Transverse colon (tissue), 4 donors: Measurements from ENCODE around the gene NDUFS7. TPM values are rescaled to one million over a fixed set of nuclear protein-coding genes. Genes with fewer than 3 reads are reported as not detected.

Experiments
- DNase-seq: peaks from one replicate; pipeline ENCODE4 v3.0.0-alpha.2; 2019
- H3K27ac ChIP-seq, 4 donors: fragments of 200-600 bp; sonication (generic); 2 replicates each; pipeline ENCODE4 v1.5.1; 2016 to 2018; ENCODE audit warnings: inconsistent platforms in 4 of 4
- H3K27me3 ChIP-seq: fragments of 200-600 bp; sonication (generic); 2 replicates; pipeline ENCODE4 v1.5.1; 2017; ENCODE audit warnings: inconsistent platforms
- H3K36me3 ChIP-seq, 4 donors: fragments of 200-600 bp; sonication (generic); 2 replicates each; pipeline ENCODE4 v1.5.1; 2017 to 2019; ENCODE audit warnings: inconsistent platforms in 4 of 4
- H3K4me1 ChIP-seq, 4 donors: fragments of 200-600 bp; sonication (generic); 2 replicates each; pipeline ENCODE4 v1.5.1; 2017 to 2020; ENCODE audit warnings: inconsistent platforms in 4 of 4
- H3K4me3 ChIP-seq, 4 donors: fragments of 200-600 bp; sonication (generic); 1 replicate in 1 of 4; 2 replicates in 3 of 4; pipeline versions ENCODE4 v1.5.1 to v1.6.1; 2017 to 2019; ENCODE audit warnings: inconsistent platforms in 4 of 4
- H3K9me3 ChIP-seq, 2 donors: fragments of 200-600 bp; sonication (generic); 2 replicates each; pipeline ENCODE4 v1.5.1; 2017 to 2019; ENCODE audit warnings: inconsistent platforms in 2 of 2
- EP300 ChIP-seq: sonication (generic); formaldehyde crosslinking; IDR thresholded peaks from one replicate; pipeline ENCODE4 v1.6.1; 2017; ENCODE audit warnings: antibody characterized with exemption, low read depth
- POLR2A ChIP-seq: fragments of 450-650 bp; IDR thresholded peaks from one replicate; pipeline ENCODE4 v1.6.1; 2016; ENCODE audit warnings: antibody characterized with exemption, mild to moderate bottlenecking, moderate library complexity
- POLR2AphosphoS5 ChIP-seq, 3 donors: sonication (generic); formaldehyde crosslinking; IDR thresholded peaks; one replicate each; pipeline ENCODE4 v1.6.1; 2016; ENCODE audit warnings: antibody characterized with exemption in 3 of 3
- WGBS, 2 donors: methylation state at CpG; one replicate each; pipeline ENCODE4 v1.1.5; 2018; ENCODE audit warnings: low coverage in 1 of 2; 5-methylcytosine and 5-hydroxymethylcytosine counted together
- in situ Hi-C, 4 donors: fragments of 200-750 bp; cut with MboI; loops; one replicate each; pipeline versions ENCODE4 v1.15.0 to v1.15.1; 2017; ENCODE audit warnings: low sequenced_read_pairs in 3 of 4, low pct_ligation_motif_present in 1 of 4, low pct_unique_long_range_greater_than_20kb in 1 of 4
- intact Hi-C: fragments of 100-400 bp; cut with DNase I; formaldehyde crosslinking; loops from one replicate; pipeline ENCODE4 v1.15.1; 2023; ENCODE audit warnings: low total_unique reads
- total RNA-seq, 4 donors: library from RNA; depleted of rRNA; stranded (reverse); fragments of >200 nt; gene quantifications; one replicate each; pipeline ENCODE4 v1.1.0, GENCODE V29; 2016
- TF ChIP-seq, protein P1 (sequence below), 5 experiments: fragments of 200-600 bp in 3 of 5; fragments of 450-650 bp in 2 of 5; sonication (generic) in 3 of 5; IDR thresholded peaks; 1 replicate in 2 of 5; 2 replicates in 3 of 5; pipeline ENCODE4 v1.5.1; 2016 to 2017; ENCODE audit warnings: antibody characterized with exemption in 5 of 5, inconsistent platforms in 3 of 5, mild to moderate bottlenecking in 2 of 5, moderate library complexity in 1 of 5

NDUFS7 gene
- total RNA-seq, 4 donors from 2014 or later, result 32.2 to 196 (median 156) TPM

- no peaks in the 10 kb centered on the region for H3K9me3 ChIP-seq
- 74 to 82% methylated on average over 13 to 30 of the region's 30 CpGs for WGBS, 2 donors
- H3K36me3 ChIP-seq, result peaks cover 0 to 31% (median 10%) of the 10 kb centered on the region in 4 donors
- no peak for DNase-seq
- intact Hi-C loops (no loop called here), in situ Hi-C loops (no loop called here)
- H3K4me3 ChIP-seq, result peak overlapping the region in 1 of 4 donors; percentile 18
- no peaks in the 10 kb centered on the region for H3K27me3 ChIP-seq
- peaks cover 14 to 41% (median 31%) of the 10 kb centered on the region in 4 donors for H3K4me1 ChIP-seq
- H3K27ac ChIP-seq, result peak overlapping the region; percentile 70 to 73 (median 72)
- TF ChIP-seq, protein P1, sequence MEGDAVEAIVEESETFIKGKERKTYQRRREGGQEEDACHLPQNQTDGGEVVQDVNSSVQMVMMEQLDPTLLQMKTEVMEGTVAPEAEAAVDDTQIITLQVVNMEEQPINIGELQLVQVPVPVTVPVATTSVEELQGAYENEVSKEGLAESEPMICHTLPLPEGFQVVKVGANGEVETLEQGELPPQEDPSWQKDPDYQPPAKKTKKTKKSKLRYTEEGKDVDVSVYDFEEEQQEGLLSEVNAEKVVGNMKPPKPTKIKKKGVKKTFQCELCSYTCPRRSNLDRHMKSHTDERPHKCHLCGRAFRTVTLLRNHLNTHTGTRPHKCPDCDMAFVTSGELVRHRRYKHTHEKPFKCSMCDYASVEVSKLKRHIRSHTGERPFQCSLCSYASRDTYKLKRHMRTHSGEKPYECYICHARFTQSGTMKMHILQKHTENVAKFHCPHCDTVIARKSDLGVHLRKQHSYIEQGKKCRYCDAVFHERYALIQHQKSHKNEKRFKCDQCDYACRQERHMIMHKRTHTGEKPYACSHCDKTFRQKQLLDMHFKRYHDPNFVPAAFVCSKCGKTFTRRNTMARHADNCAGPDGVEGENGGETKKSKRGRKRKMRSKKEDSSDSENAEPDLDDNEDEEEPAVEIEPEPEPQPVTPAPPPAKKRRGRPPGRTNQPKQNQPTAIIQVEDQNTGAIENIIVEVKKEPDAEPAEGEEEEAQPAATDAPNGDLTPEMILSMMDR (IDR thresholded peaks at IDR 0.05), result no peak
- TF ChIP-seq POLR2A (no peak), EP300 (no peak), POLR2AphosphoS5 (IDR thresholded peaks at IDR 0.05) (no peak)
Measured at GRCh38 chr19:1360126-1360817, 23.4 kb upstream of the NDUFS7 start.

GRCh38 chr19:1360818-1361461, 22.8 kb upstream of the NDUFS7 start:
- TF ChIP-seq EP300 (no peak), POLR2AphosphoS5 (IDR thresholded peaks at IDR 0.05) (peak in 1 of 3 donors; percentile 28)
- in situ Hi-C loops (no loop called here), intact Hi-C loops (no loop called here)
- H3K4me3 ChIP-seq, result peak overlapping the region in 2 of 4 donors; percentile 5 to 18
- H3K27me3 ChIP-seq, result no peaks in the 10 kb centered on the region
- DNase-seq, result peak; percentile 35
- H3K27ac ChIP-seq, result peak overlapping the region; percentile 70 to 73 (median 72)
- H3K36me3 ChIP-seq, result peaks cover 0 to 31% (median 10%) of the 10 kb centered on the region in 4 donors
- peaks cover 14 to 36% (median 25%) of the 10 kb centered on the region in 4 donors for H3K4me1 ChIP-seq
- 43 to 52% methylated on average over 16 to 31 of the region's 31 CpGs for WGBS, 2 donors
- no peaks in the 10 kb centered on the region for H3K9me3 ChIP-seq

GRCh38 chr19:1361601-1362386, 21.9 kb upstream of the NDUFS7 start:
- Histone ChIP-seq H3K27ac (peak overlapping the region; percentile 70 to 73 (median 72)), H3K4me3 (peak overlapping the region in 1 of 4 donors; percentile 18), H3K27me3 (no peaks in the 10 kb centered on the region), H3K9me3 (no peaks in the 10 kb centered on the region), H3K4me1 (peaks cover 10 to 27% (median 19%) of the 10 kb centered on the region in 4 donors), H3K36me3 (peaks cover 0 to 33% (median 10%) of the 10 kb centered on the region in 4 donors)
- WGBS, 2 donors, result 68 to 78% methylated on average over 8 to 30 of the region's 30 CpGs
- in situ Hi-C loops, result no loop called here
- DNase-seq, result no peak
- TF ChIP-seq POLR2AphosphoS5 (IDR thresholded peaks at IDR 0.05), result no peak
- TF ChIP-seq, protein P1 (IDR thresholded peaks at IDR 0.05), result no peak
- no peak for TF ChIP-seq POLR2A
- TF ChIP-seq EP300, result no peak
- intact Hi-C loops, result no loop called here

- peaks cover 0 to 37% (median 14%) of the 10 kb centered on the region in 4 donors for H3K36me3 ChIP-seq
- H3K27me3 ChIP-seq, result no peaks in the 10 kb centered on the region
- 90 to 93% methylated on average over 5 to 42 of the region's 42 CpGs for WGBS, 2 donors
- in situ Hi-C loops (no loop called here), intact Hi-C loops (no loop called here)
- TF ChIP-seq POLR2A (no peak), EP300 (no peak), POLR2AphosphoS5 (IDR thresholded peaks at IDR 0.05) (no peak)
- TF ChIP-seq, protein P1 (IDR thresholded peaks at IDR 0.05), result no peak
- DNase-seq, result no peak
- peak overlapping the region in 1 of 4 donors; percentile 33 for H3K27ac ChIP-seq
- peaks cover 6 to 24% (median 16%) of the 10 kb centered on the region in 4 donors for H3K4me1 ChIP-seq
- no peak overlapping the region for H3K4me3 ChIP-seq
- H3K9me3 ChIP-seq, result no peaks in the 10 kb centered on the region
Measured at GRCh38 chr19:1362387-1363257, 21.1 kb upstream of the NDUFS7 start.
